Uterus (tissue), 4 donors: ENCODE measurements around the gene MPP1. TPM values are rescaled to one million over a fixed set of nuclear protein-coding genes. Genes with fewer than 3 reads are reported as not detected.

Experiments used
- DNase-seq, 2 donors: peaks; one replicate each; pipeline ENCODE4 v3.0.0-alpha.2; 2019 to 2020
- H3K27ac ChIP-seq, 2 donors: fragments of 200-600 bp; sonication (generic); 1 replicate in 1 of 2; 2 replicates in 1 of 2; pipeline ENCODE4 v1.5.1; 2016 to 2018
- H3K27me3 ChIP-seq, 2 donors: fragments of 200-600 bp; sonication (generic); one replicate each; pipeline ENCODE4 v1.5.1; 2018 to 2019; ENCODE audit warnings: control low read depth in 1 of 2
- H3K36me3 ChIP-seq, 2 donors: fragments of 200-600 bp; sonication (generic); one replicate each; pipeline ENCODE4 v1.5.1; 2019; ENCODE audit warnings: control low read depth in 1 of 2
- H3K4me1 ChIP-seq, 2 donors: fragments of 200-600 bp; sonication (generic); one replicate each; pipeline ENCODE4 v1.5.1; 2018 to 2019; ENCODE audit warnings: control low read depth in 1 of 2
- H3K4me3 ChIP-seq, 2 donors: fragments of 200-600 bp; sonication (generic); 1 replicate in 1 of 2; 2 replicates in 1 of 2; pipeline ENCODE4 v1.5.1; 2018 to 2019; ENCODE audit warnings: mild to moderate bottlenecking in 1 of 2
- H3K9me3 ChIP-seq, 2 donors: fragments of 200-600 bp; sonication (generic); one replicate each; pipeline ENCODE4 v1.5.1; 2019; ENCODE audit warnings: control low read depth in 1 of 2
- POLR2A ChIP-seq, 2 donors: fragments of 450-650 bp; IDR thresholded peaks; one replicate each; pipeline ENCODE4 v1.6.1; 2016; ENCODE audit warnings: antibody characterized with exemption in 2 of 2, mild to moderate bottlenecking in 1 of 2, moderate library complexity in 1 of 2
- intact Hi-C: fragments of 100-400 bp; cut with DNase I; formaldehyde crosslinking; loops from one replicate; pipeline ENCODE4 v1.15.1; 2023; ENCODE audit warnings: low total_unique reads
- total RNA-seq, 4 donors: library from RNA; depleted of rRNA in 3 of 4; stranded (reverse); fragments of >200 nt in 3 of 4; gene quantifications; one replicate each; pipeline versions ENCODE4 v1.1.0 to v1.2.4, GENCODE V29; 2014 to 2023
- TF ChIP-seq, protein P1 (sequence below), 4 experiments: fragments of 200-600 bp in 2 of 4; fragments of 450-650 bp in 2 of 4; sonication (generic) in 2 of 4; IDR thresholded peaks; one replicate each; pipeline ENCODE4 v1.5.1; 2016 to 2019; ENCODE audit warnings: antibody characterized with exemption in 4 of 4, mild to moderate bottlenecking in 2 of 4, moderate library complexity in 1 of 4
- donor health status: DM: yes; HTN: yes; CAD: no.

Gene MPP1
- total RNA-seq, 4 donors from 2014 or later: 8.5 to 31.0 (median 20.4) TPM

DNA sequence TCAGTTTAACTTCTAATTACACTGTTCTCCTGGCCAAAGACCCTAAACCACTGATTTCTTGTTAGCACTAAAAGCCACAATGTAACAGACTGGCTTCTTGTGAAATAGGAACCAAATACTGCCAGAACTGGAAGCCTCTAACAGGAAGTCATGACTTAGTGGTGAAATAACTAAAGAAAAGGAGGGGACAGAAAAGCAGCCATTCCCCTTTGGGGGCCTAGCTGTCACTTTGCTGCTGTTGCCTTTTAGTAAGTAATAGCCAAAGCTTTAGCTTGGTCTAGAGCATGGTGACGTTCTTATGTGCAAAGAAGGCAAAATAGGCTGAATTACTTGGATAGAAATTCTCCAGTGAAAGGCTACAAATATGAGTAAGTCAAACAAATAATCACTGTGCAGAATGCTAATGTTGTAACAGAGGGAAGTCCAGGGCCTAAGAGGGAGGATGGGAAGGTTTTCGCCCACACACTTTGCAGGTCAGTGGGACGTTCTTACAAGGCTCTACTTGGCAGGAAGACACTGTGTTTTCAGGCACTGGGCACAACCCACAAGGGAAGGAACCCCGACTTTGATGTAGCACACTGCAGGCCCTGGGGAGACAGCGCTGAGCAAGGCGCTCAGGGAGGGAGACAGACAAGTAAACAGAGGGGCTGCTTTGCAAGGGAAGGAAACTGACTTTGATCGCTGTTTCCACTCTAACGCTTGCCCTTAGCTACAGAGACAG is 71.1 kb downstream of the MPP1 start:
- Histone ChIP-seq H3K27me3 (no peaks in the 10 kb centered on the region), H3K36me3 (no peaks in the 10 kb centered on the region), H3K27ac (peak overlapping the region; percentile 73 to 79), H3K4me1 (no peaks in the 10 kb centered on the region), H3K9me3 (no peaks in the 10 kb centered on the region), H3K4me3 (no peak overlapping the region)
- intact Hi-C loops: no loop called here
- TF ChIP-seq, protein P1, sequence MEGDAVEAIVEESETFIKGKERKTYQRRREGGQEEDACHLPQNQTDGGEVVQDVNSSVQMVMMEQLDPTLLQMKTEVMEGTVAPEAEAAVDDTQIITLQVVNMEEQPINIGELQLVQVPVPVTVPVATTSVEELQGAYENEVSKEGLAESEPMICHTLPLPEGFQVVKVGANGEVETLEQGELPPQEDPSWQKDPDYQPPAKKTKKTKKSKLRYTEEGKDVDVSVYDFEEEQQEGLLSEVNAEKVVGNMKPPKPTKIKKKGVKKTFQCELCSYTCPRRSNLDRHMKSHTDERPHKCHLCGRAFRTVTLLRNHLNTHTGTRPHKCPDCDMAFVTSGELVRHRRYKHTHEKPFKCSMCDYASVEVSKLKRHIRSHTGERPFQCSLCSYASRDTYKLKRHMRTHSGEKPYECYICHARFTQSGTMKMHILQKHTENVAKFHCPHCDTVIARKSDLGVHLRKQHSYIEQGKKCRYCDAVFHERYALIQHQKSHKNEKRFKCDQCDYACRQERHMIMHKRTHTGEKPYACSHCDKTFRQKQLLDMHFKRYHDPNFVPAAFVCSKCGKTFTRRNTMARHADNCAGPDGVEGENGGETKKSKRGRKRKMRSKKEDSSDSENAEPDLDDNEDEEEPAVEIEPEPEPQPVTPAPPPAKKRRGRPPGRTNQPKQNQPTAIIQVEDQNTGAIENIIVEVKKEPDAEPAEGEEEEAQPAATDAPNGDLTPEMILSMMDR (IDR thresholded peaks at IDR 0.05): no peak
- TF ChIP-seq POLR2A (IDR thresholded peaks at IDR 0.05): no peak
- peak; percentile 37 to 40 for DNase-seq

DNA sequence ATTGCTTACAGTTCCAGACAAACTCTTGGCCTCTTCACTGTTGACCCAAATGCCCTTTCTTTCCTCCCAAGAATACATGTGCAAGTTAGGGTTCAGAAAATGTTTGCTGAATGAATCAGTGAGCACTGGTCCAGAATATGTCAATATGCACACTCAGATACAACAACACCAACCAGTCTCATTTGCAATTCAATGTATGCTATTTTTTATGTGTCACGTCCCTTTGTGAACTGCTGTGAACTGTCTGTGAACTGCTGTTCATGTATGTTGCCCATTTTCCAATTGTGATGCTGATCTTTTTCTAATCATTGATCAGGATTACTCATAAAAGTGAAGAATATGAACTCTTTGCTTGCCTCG is 72.2 kb downstream of the MPP1 start:
- DNase-seq: no peak
- H3K4me1 ChIP-seq: peaks cover 0 to 4% of the 10 kb centered on the region in 2 donors
- H3K27me3 ChIP-seq: no peaks in the 10 kb centered on the region
- no peak for TF ChIP-seq POLR2A (IDR thresholded peaks at IDR 0.05)
- TF ChIP-seq, protein P1 (IDR thresholded peaks at IDR 0.05): no peak
- peak overlapping the region; percentile 73 to 79 for H3K27ac ChIP-seq
- H3K36me3 ChIP-seq: no peaks in the 10 kb centered on the region
- H3K4me3 ChIP-seq: no peak overlapping the region
- no peaks in the 10 kb centered on the region for H3K9me3 ChIP-seq
- intact Hi-C loops: no loop called here

DNA sequence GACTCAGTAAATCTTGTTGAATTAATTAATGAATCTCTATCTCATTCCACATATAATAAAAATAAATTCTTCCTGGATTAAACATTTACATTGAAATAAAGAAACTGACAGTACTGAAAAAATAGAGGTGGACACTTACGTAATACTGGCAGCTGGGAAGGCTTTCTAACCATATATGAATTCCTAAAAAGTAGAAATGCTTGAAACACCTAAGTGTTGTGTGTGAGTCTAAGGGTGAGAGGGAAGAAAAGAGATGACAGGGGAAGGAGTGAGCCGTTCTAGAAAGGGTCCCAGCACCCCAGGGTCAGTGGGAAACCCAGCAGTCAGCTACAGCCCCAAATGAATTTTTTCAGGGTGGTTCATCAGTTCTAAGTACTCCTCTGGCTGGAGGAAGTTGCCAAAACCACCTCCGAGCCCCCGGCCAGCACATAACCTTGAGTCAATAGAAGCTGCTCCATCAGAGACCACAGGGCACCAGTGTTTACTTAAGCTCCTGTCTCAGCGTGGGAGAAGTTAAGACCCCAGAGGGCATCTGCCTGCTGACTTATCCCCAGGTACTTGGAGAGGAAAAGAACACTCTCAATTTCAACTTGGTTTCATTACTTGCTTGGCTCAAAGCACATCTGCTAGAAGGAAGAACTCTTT is 72.7 kb downstream of the MPP1 start:
- H3K4me3 ChIP-seq: no peak overlapping the region
- peak overlapping the region; percentile 33 to 73 for H3K27ac ChIP-seq
- TF ChIP-seq, protein P1 (IDR thresholded peaks at IDR 0.05): no peak
- TF ChIP-seq POLR2A (IDR thresholded peaks at IDR 0.05): no peak
- H3K4me1 ChIP-seq: peaks cover 0 to 4% of the 10 kb centered on the region in 2 donors
- intact Hi-C loops: no loop called here
- no peaks in the 10 kb centered on the region for H3K9me3 ChIP-seq
- H3K27me3 ChIP-seq: no peaks in the 10 kb centered on the region
- no peaks in the 10 kb centered on the region for H3K36me3 ChIP-seq
- DNase-seq: no peak

DNA sequence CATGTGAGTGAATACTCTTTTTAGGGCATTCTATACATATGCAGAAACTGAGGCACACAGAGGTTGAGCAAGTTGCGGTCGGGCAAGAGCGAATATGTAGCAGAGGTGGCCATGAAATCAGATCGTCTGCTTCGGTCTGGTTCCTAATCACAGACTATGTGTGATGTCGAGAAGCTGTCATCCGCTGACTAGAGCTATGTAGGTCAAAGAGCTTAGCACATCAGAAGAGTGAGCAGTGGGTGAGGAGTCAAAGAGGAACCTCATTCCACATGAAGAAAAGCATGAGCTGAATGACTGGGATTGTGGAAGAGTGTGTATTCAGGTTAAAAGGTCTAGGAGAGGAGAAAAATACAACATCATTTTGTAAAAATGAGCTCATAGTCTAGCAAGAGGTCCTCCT is 73.4 kb downstream of the MPP1 start:
- H3K9me3 ChIP-seq: no peaks in the 10 kb centered on the region
- H3K27me3 ChIP-seq: no peaks in the 10 kb centered on the region
- TF ChIP-seq, protein P1 (IDR thresholded peaks at IDR 0.05): no peak
- TF ChIP-seq POLR2A (IDR thresholded peaks at IDR 0.05): no peak
- DNase-seq: no peak
- intact Hi-C loops: no loop called here
- H3K27ac ChIP-seq: no peak overlapping the region
- H3K4me3 ChIP-seq: no peak overlapping the region
- H3K36me3 ChIP-seq: no peaks in the 10 kb centered on the region
- H3K4me1 ChIP-seq: peaks cover 0 to 4% of the 10 kb centered on the region in 2 donors

DNA sequence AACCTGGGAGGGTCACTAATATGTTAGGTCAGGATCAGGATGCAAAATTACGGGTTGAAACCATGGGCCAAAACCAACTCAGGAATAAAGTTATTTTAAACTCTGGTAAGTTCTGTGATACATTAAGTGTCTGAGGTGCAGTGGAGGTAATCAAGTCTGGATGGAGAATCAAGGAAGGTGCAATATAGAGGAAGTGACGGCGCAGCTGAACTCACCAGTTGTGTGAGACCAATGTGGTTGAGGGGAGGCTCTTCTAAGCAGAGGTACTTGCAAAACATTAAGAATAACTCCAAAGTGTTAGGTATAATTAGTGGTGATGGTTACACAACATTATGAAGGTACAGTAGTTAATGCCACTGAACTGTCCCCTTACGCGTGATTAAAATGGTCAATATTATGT is 74.1 kb downstream of the MPP1 start:
- Histone ChIP-seq H3K36me3 (no peaks in the 10 kb centered on the region), H3K4me1 (peaks cover 0 to 4% of the 10 kb centered on the region in 2 donors), H3K4me3 (no peak overlapping the region), H3K27ac (peak overlapping the region; percentile 64 to 65), H3K9me3 (no peaks in the 10 kb centered on the region), H3K27me3 (no peaks in the 10 kb centered on the region)
- DNase-seq: no peak
- intact Hi-C loops: no loop called here
- TF ChIP-seq POLR2A (IDR thresholded peaks at IDR 0.05): no peak
- TF ChIP-seq, protein P1 (IDR thresholded peaks at IDR 0.05): no peak
